Neural cell (in vitro differentiated cells): Measurements from ENCODE around the gene GOSR1.

Experiments
- EP300 ChIP-seq: fragments of 450-650 bp; conservative IDR thresholded peaks from 2 replicates; pipeline ENCODE4 v1.6.1; 2014; ENCODE audit warnings: antibody characterized with exemption, mild to moderate bottlenecking, moderate library complexity; ENCODE audit not compliant: poor library complexity, severe bottlenecking
- EZH2 ChIP-seq: fragments of 200-600, 300-800 bp; shearing (Covaris generic), sonication (generic); IDR thresholded peaks from 2 replicates; pipeline ENCODE4 v1.6.1; 2014; ENCODE audit warnings: antibody characterized with exemption, low read length, borderline replicate concordance, mild to moderate bottlenecking; ENCODE audit not compliant: insufficient read depth, poor library complexity, severe bottlenecking
- POLR2AphosphoS5 ChIP-seq: IDR thresholded peaks from 2 replicates; pipeline ENCODE4 v1.6.1; 2012
- RAD21 ChIP-seq: fragments of 450-650 bp; conservative IDR thresholded peaks from 2 replicates; pipeline ENCODE4 v1.6.1; 2014; ENCODE audit warnings: antibody characterized with exemption, mild to moderate bottlenecking, moderate library complexity
- SMC3 ChIP-seq: fragments of 450-650 bp; conservative IDR thresholded peaks from 2 replicates; pipeline ENCODE4 v1.6.1; 2014; ENCODE audit warnings: antibody characterized with exemption, mild to moderate bottlenecking, moderate library complexity; ENCODE audit not compliant: poor library complexity
- TAF1 ChIP-seq: IDR thresholded peaks from 2 replicates; pipeline ENCODE4 v1.6.1; 2012; ENCODE audit warnings: low read depth
- TF ChIP-seq, protein P1 (sequence below): fragments of 450-650 bp; IDR thresholded peaks from 2 replicates; pipeline ENCODE4 v1.5.1; 2014; ENCODE audit warnings: antibody characterized with exemption, mild to moderate bottlenecking, moderate library complexity; ENCODE audit not compliant: poor library complexity, severe bottlenecking
- TF ChIP-seq, protein P2 (sequence below): IDR thresholded peaks from 2 replicates; pipeline ENCODE4 v1.6.1; 2012; ENCODE audit warnings: borderline replicate concordance

DNA sequence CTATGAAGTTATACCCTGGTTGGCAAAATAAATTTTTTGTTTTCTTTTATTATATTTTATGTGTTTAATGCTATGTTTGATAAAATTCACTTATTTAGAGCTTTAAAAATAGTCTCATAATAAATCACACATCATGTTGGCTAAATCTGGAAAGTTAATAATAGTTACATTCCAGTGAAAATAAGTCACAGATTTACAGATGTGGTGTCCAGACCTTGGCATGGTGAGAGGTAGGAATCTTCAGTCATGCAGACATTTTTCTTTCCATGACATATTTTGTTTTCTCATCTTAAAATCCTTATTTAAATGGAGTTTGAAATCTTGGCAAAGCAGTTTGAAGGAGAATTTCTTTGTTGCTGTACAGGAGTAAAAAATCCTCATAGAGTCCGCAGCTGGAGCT, 48.1 kb upstream of the GOSR1 start:
- TF ChIP-seq, protein P1, sequence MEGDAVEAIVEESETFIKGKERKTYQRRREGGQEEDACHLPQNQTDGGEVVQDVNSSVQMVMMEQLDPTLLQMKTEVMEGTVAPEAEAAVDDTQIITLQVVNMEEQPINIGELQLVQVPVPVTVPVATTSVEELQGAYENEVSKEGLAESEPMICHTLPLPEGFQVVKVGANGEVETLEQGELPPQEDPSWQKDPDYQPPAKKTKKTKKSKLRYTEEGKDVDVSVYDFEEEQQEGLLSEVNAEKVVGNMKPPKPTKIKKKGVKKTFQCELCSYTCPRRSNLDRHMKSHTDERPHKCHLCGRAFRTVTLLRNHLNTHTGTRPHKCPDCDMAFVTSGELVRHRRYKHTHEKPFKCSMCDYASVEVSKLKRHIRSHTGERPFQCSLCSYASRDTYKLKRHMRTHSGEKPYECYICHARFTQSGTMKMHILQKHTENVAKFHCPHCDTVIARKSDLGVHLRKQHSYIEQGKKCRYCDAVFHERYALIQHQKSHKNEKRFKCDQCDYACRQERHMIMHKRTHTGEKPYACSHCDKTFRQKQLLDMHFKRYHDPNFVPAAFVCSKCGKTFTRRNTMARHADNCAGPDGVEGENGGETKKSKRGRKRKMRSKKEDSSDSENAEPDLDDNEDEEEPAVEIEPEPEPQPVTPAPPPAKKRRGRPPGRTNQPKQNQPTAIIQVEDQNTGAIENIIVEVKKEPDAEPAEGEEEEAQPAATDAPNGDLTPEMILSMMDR: no peak
- no peak for TF ChIP-seq EP300
- no peak for TF ChIP-seq EZH2
- no peak for TF ChIP-seq SMC3
- TF ChIP-seq, protein P2, sequence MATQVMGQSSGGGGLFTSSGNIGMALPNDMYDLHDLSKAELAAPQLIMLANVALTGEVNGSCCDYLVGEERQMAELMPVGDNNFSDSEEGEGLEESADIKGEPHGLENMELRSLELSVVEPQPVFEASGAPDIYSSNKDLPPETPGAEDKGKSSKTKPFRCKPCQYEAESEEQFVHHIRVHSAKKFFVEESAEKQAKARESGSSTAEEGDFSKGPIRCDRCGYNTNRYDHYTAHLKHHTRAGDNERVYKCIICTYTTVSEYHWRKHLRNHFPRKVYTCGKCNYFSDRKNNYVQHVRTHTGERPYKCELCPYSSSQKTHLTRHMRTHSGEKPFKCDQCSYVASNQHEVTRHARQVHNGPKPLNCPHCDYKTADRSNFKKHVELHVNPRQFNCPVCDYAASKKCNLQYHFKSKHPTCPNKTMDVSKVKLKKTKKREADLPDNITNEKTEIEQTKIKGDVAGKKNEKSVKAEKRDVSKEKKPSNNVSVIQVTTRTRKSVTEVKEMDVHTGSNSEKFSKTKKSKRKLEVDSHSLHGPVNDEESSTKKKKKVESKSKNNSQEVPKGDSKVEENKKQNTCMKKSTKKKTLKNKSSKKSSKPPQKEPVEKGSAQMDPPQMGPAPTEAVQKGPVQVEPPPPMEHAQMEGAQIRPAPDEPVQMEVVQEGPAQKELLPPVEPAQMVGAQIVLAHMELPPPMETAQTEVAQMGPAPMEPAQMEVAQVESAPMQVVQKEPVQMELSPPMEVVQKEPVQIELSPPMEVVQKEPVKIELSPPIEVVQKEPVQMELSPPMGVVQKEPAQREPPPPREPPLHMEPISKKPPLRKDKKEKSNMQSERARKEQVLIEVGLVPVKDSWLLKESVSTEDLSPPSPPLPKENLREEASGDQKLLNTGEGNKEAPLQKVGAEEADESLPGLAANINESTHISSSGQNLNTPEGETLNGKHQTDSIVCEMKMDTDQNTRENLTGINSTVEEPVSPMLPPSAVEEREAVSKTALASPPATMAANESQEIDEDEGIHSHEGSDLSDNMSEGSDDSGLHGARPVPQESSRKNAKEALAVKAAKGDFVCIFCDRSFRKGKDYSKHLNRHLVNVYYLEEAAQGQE: no peak
- TF ChIP-seq RAD21: no peak
- no peak for TF ChIP-seq POLR2AphosphoS5
- no peak for TF ChIP-seq TAF1
